Type B pancreatic cell (in vitro differentiated cells): ENCODE results near the gene MIER1. TPM values are rescaled to one million over a fixed set of nuclear protein-coding genes. Genes with fewer than 3 reads are reported as not detected.
"Not testable (repeated sequence)": the region's sequence is repeated elsewhere in the genome, so short reads cannot be mapped to it uniquely, and the experiment has no call there.

Experiments used
- DNase-seq: peaks from one replicate; pipeline ENCODE4 v3.0.0; 2021; ENCODE audit warnings: mixed read lengths; ENCODE audit not compliant: unreplicated experiment; ENCODE audit errors: extremely low spot score
- H3K27ac Mint-ChIP-seq: 2 replicates; pipeline ENCODE4 v1.8.0; 2021; ENCODE audit warnings: mild to moderate bottlenecking, mixed read lengths
- H3K27me3 Mint-ChIP-seq: 2 replicates; pipeline ENCODE4 v1.8.0; 2021; ENCODE audit warnings: mixed read lengths
- H3K36me3 Mint-ChIP-seq: 2 replicates; pipeline ENCODE4 v1.8.0; 2021; ENCODE audit warnings: mixed read lengths
- H3K4me1 Mint-ChIP-seq: one replicate; pipeline ENCODE4 v1.8.0; 2021; ENCODE audit warnings: mixed read lengths; ENCODE audit not compliant: unreplicated experiment
- H3K4me3 Mint-ChIP-seq: 2 replicates; pipeline ENCODE4 v1.8.0; 2021; ENCODE audit warnings: mild to moderate bottlenecking, mixed read lengths
- H3K9me3 Mint-ChIP-seq: 2 replicates; pipeline ENCODE4 v1.8.0; 2021; ENCODE audit warnings: mixed read lengths
- CTCF ChIP-seq: fragments of 200-600 bp; sonication (generic); conservative IDR thresholded peaks from 2 replicates; pipeline ENCODE4 v1.5.0; 2021; ENCODE audit warnings: antibody characterized with exemption, mild to moderate bottlenecking
- total RNA-seq: library from RNA; stranded (reverse); gene quantifications from 2 replicates; pipeline ENCODE4 v1.2.1, GENCODE V29; 2021; ENCODE audit warnings: low replicate concordance

The MIER1 gene
- total RNA-seq, 1 donor from 2014 or later, result 27.8 TPM

GRCh38 chr1:66947267-66947666, 22.5 kb downstream of the MIER1 start:
- H3K27ac Mint-ChIP-seq, result no peak overlapping the region
- no peaks in the 10 kb centered on the region for H3K27me3 Mint-ChIP-seq
- H3K4me1 Mint-ChIP-seq, result no peaks in the 10 kb centered on the region
- H3K4me3 Mint-ChIP-seq, result no peak overlapping the region
- no peaks in the 10 kb centered on the region for H3K9me3 Mint-ChIP-seq
- peaks cover 15% of the 10 kb centered on the region for H3K36me3 Mint-ChIP-seq
- no peak for TF ChIP-seq CTCF
- DNase-seq, result no peak

GRCh38 chr1:66951513-66951912, 26.7 kb downstream of the MIER1 start:
- Mint-ChIP-seq H3K36me3 (peaks cover 19% of the 10 kb centered on the region), H3K4me3 (no peak overlapping the region), H3K4me1 (no peaks in the 10 kb centered on the region), H3K9me3 (no peaks in the 10 kb centered on the region), H3K27ac (no peak overlapping the region), H3K27me3 (no peaks in the 10 kb centered on the region)
- no peak for DNase-seq
- no peak for TF ChIP-seq CTCF

- no peaks in the 10 kb centered on the region for H3K4me1 Mint-ChIP-seq
- no peaks in the 10 kb centered on the region for H3K27me3 Mint-ChIP-seq
- H3K36me3 Mint-ChIP-seq, result peaks cover 18% of the 10 kb centered on the region
- H3K4me3 Mint-ChIP-seq, result no peak overlapping the region
- no peak for TF ChIP-seq CTCF
- no peaks in the 10 kb centered on the region for H3K9me3 Mint-ChIP-seq
- H3K27ac Mint-ChIP-seq, result no peak overlapping the region
- no peak for DNase-seq
Observed at GRCh38 chr1:66954208-66954607, 29.4 kb downstream of the MIER1 start.

- no peak overlapping the region for H3K27ac Mint-ChIP-seq
- H3K4me3 Mint-ChIP-seq, result no peak overlapping the region
- H3K4me1 Mint-ChIP-seq, result no peaks in the 10 kb centered on the region
- H3K36me3 Mint-ChIP-seq, result peaks cover 28% of the 10 kb centered on the region
- no peak for TF ChIP-seq CTCF
- no peaks in the 10 kb centered on the region for H3K9me3 Mint-ChIP-seq
- DNase-seq, result no peak
- H3K27me3 Mint-ChIP-seq, result no peaks in the 10 kb centered on the region
Observed at GRCh38 chr1:66957938-66958337, 33.1 kb downstream of the MIER1 start.

GRCh38 chr1:66966188-66966873, 41.5 kb downstream of the MIER1 start:
- not testable (repeated sequence) for H3K4me1 Mint-ChIP-seq, DNase-seq, H3K27me3 Mint-ChIP-seq, H3K27ac Mint-ChIP-seq, H3K9me3 Mint-ChIP-seq, H3K4me3 Mint-ChIP-seq
- peaks cover 47% of the 10 kb centered on the region for H3K36me3 Mint-ChIP-seq

GRCh38 chr1:66968574-66968973, 43.8 kb downstream of the MIER1 start:
- H3K27ac Mint-ChIP-seq, result no peak overlapping the region
- H3K4me3 Mint-ChIP-seq, result no peak overlapping the region
- H3K36me3 Mint-ChIP-seq, result peaks cover 41% of the 10 kb centered on the region
- TF ChIP-seq CTCF, result no peak
- peaks cover 8% of the 10 kb centered on the region for H3K9me3 Mint-ChIP-seq
- no peaks in the 10 kb centered on the region for H3K27me3 Mint-ChIP-seq
- DNase-seq, result no peak
- no peaks in the 10 kb centered on the region for H3K4me1 Mint-ChIP-seq
